RWPE2 (cell line): ENCODE results near the gene IL22RA1.

Experiments used
- ATAC-seq: fragments of 200-7000 bp; cut with Tn5 transposase; 3 replicates; pipeline ENCODE4 v1.9.1; 2021; ENCODE audit warnings: low read depth
- DNase-seq: peaks from one replicate; pipeline ENCODE4 v3.0.0-alpha.2; 2020; ENCODE audit warnings: low spot score
- H3K27ac ChIP-seq: fragments of 450-650 bp; 2 replicates; pipeline ENCODE4 v1.5.1; 2017; ENCODE audit warnings: mild to moderate bottlenecking; ENCODE audit not compliant: poor library complexity, severe bottlenecking
- H3K27me3 ChIP-seq: fragments of 250-450 bp; sonication (Bioruptor Pico); 2 replicates; pipeline ENCODE4 v1.5.1; 2021; ENCODE audit warnings: mild to moderate bottlenecking, moderate library complexity; ENCODE audit not compliant: insufficient read depth, poor library complexity, severe bottlenecking
- H3K36me3 ChIP-seq: fragments of 250-450 bp; sonication (Bioruptor Pico); 2 replicates; pipeline ENCODE4 v1.5.1; 2020; ENCODE audit warnings: low read depth, mild to moderate bottlenecking, moderate library complexity
- H3K4me1 ChIP-seq: fragments of 250-450 bp; sonication (Bioruptor Pico); 2 replicates; pipeline ENCODE4 v1.5.1; 2021; ENCODE audit warnings: mild to moderate bottlenecking, moderate library complexity; ENCODE audit not compliant: insufficient read depth, poor library complexity, severe bottlenecking
- H3K4me3 ChIP-seq: fragments of 250-450 bp; sonication (Bioruptor Pico); 2 replicates; pipeline ENCODE4 v1.5.1; 2021; ENCODE audit warnings: mild to moderate bottlenecking, moderate library complexity; ENCODE audit not compliant: severe bottlenecking
- H3K9me3 ChIP-seq: fragments of 250-450 bp; sonication (Bioruptor Pico); 2 replicates; pipeline ENCODE4 v1.5.1; 2021; ENCODE audit warnings: mild to moderate bottlenecking, moderate library complexity; ENCODE audit not compliant: severe bottlenecking
- TF ChIP-seq, protein P1 (sequence below): fragments of 450-650 bp; IDR thresholded peaks from one replicate; pipeline ENCODE4 v1.5.1; 2017; ENCODE audit warnings: mild to moderate bottlenecking, moderate library complexity; ENCODE audit not compliant: poor library complexity, severe bottlenecking

IL22RA1 gene

GRCh38 chr1:24175033-24175755 is 32.3 kb upstream of the IL22RA1 start:
- Histone ChIP-seq H3K36me3 (peaks cover 29% of the 10 kb centered on the region), H3K4me1 (no peaks in the 10 kb centered on the region)
- TF ChIP-seq, protein P1, sequence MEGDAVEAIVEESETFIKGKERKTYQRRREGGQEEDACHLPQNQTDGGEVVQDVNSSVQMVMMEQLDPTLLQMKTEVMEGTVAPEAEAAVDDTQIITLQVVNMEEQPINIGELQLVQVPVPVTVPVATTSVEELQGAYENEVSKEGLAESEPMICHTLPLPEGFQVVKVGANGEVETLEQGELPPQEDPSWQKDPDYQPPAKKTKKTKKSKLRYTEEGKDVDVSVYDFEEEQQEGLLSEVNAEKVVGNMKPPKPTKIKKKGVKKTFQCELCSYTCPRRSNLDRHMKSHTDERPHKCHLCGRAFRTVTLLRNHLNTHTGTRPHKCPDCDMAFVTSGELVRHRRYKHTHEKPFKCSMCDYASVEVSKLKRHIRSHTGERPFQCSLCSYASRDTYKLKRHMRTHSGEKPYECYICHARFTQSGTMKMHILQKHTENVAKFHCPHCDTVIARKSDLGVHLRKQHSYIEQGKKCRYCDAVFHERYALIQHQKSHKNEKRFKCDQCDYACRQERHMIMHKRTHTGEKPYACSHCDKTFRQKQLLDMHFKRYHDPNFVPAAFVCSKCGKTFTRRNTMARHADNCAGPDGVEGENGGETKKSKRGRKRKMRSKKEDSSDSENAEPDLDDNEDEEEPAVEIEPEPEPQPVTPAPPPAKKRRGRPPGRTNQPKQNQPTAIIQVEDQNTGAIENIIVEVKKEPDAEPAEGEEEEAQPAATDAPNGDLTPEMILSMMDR, result no peak

DNA sequence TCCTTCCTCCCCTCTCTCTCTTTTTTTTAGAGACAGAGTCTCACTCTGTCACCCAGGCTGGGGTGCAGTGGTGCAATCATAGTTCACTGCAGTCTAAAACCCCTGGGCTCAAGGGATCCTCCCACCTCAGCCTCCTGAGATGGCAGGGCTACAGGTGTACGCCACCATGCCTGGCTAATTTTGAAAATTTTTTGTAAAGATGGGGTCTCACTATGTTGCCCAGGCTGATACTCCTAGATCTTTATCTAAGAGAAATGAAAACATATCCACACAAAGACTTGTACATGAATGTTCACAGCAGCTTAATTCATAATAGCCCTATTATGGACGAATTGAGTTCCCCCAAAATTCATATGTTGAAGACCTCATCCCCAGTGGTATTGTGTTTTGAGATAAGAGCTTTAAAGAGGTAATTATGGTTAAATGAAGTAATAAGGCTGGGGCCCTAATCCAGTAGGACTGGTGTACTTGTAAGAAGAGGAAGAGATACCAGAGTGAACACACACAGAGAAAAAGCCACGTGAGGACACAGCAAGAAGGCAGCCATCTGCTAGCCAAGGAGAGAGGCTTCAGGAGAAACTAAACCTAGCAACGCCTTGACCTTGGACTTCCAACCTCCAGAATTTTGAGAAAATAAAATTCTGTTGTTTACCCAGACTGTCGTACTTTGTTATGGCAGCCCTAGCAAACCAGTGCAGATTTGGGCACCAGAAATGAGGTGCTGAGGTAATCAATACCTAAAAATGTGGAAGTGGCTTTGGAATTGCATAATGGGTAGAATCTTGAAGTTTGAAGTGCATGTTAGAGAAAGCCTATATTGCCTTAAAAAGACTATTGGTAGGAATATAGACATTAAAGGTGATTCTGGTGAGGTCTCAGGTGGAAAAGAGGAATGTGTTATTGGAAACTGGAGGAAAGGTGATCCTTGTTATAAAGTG is 31.0 kb upstream of the IL22RA1 start:
- Histone ChIP-seq H3K4me3 (no peak overlapping the region), H3K9me3 (no peaks in the 10 kb centered on the region), H3K4me1 (no peaks in the 10 kb centered on the region), H3K27me3 (no peaks in the 10 kb centered on the region), H3K36me3 (peaks cover 22% of the 10 kb centered on the region), H3K27ac (no peak overlapping the region)
- no peak for ATAC-seq
- no peak for DNase-seq
- TF ChIP-seq, protein P1, result no peak

More at GRCh38 chr1:24175033-24175755, 32.3 kb upstream of the IL22RA1 start:
- DNase-seq (no peak), ATAC-seq (peak; percentile 42; the same call in 1 of the 3 replicates)
- H3K27ac ChIP-seq, result no peak overlapping the region
- H3K4me3 ChIP-seq, result no peak overlapping the region
- H3K9me3 ChIP-seq, result no peaks in the 10 kb centered on the region
- H3K27me3 ChIP-seq, result no peaks in the 10 kb centered on the region

- no peak for ATAC-seq
- Histone ChIP-seq H3K27me3 (no peaks in the 10 kb centered on the region), H3K4me1 (no peaks in the 10 kb centered on the region)
Measured at GRCh38 chr1:24172598-24172997, 29.7 kb upstream of the IL22RA1 start.

GRCh38 chr1:24169286-24169685 is 26.3 kb upstream of the IL22RA1 start:
- no peak for DNase-seq
- TF ChIP-seq, protein P1, result no peak
- ATAC-seq, result no peak
- Histone ChIP-seq H3K4me1 (no peaks in the 10 kb centered on the region), H3K27me3 (no peaks in the 10 kb centered on the region), H3K9me3 (no peaks in the 10 kb centered on the region), H3K4me3 (no peak overlapping the region), H3K36me3 (peaks cover 22% of the 10 kb centered on the region), H3K27ac (no peak overlapping the region)

More at GRCh38 chr1:24172598-24172997, 29.7 kb upstream of the IL22RA1 start:
- TF ChIP-seq, protein P1, result no peak
- no peak overlapping the region for H3K27ac ChIP-seq
- no peak for DNase-seq
- peaks cover 15% of the 10 kb centered on the region for H3K36me3 ChIP-seq
- no peaks in the 10 kb centered on the region for H3K9me3 ChIP-seq
- H3K4me3 ChIP-seq, result no peak overlapping the region
